NCI-H1105 treated with DMSO at 0.1 percent for 48 hours (cell line): ENCODE data around the gene SPATA32.
A peak's percentile ranks its signal among the peaks of the same experiment; 100 is the strongest.
"Not testable (repeated sequence)": the region's sequence is repeated elsewhere in the genome, so short reads cannot be mapped to it uniquely, and the experiment has no call there.

ENCODE experiments used
- DNase-seq: peaks from one replicate; lab custom pipeline; 2025; lab: John Stamatoyannopoulos, UW

Gene SPATA32

GRCh38 chr17:45261577-45262515, at the start of gene SPATA32:
TSS of gene SPATA32 (minus strand) at chr17:45262094. CDS start at chr17:45262016, 78 bp downstream.
- DNase-seq: peak; percentile 21

GRCh38 chr17:45311401-45311759, 49.5 kb upstream of the SPATA32 start:
- no peak for DNase-seq

GRCh38 chr17:45310380-45311324, 48.8 kb upstream of the SPATA32 start:
- DNase-seq: peak; percentile 11

- DNase-seq: no peak
These were observed 47.5 kb upstream of the SPATA32 start for GRCh38 chr17:45309400-45309799.

- no peak for DNase-seq
These were observed 46.9 kb upstream of the SPATA32 start for GRCh38 chr17:45308840-45309239.

GRCh38 chr17:45308016-45308365, 46.1 kb upstream of the SPATA32 start:
- DNase-seq: no peak

GRCh38 chr17:45307290-45308015, 45.6 kb upstream of the SPATA32 start:
- no peak for DNase-seq

GRCh38 chr17:45306623-45307022, 44.7 kb upstream of the SPATA32 start:
- DNase-seq: no peak

- DNase-seq: no peak
These were observed 44.2 kb upstream of the SPATA32 start for GRCh38 chr17:45306094-45306493.

GRCh38 chr17:45305530-45306087, 43.7 kb upstream of the SPATA32 start:
- no peak for DNase-seq

GRCh38 chr17:45302649-45303173, 40.8 kb upstream of the SPATA32 start:
- DNase-seq: no peak

- DNase-seq: not testable (repeated sequence)
These were observed 40.3 kb upstream of the SPATA32 start for GRCh38 chr17:45302220-45302619.

GRCh38 chr17:45301674-45302073, 39.8 kb upstream of the SPATA32 start:
- DNase-seq: no peak

- no peak for DNase-seq
These were observed 38.3 kb upstream of the SPATA32 start for GRCh38 chr17:45300060-45300751.

- no peak for DNase-seq
These were observed 37.5 kb upstream of the SPATA32 start for GRCh38 chr17:45299361-45299760.

- DNase-seq: no peak
These were observed 36.8 kb upstream of the SPATA32 start for GRCh38 chr17:45298546-45299285.

- DNase-seq: no peak
These were observed 34.9 kb upstream of the SPATA32 start for GRCh38 chr17:45296833-45297124.

- no peak for DNase-seq
These were observed 34.3 kb upstream of the SPATA32 start for GRCh38 chr17:45296003-45296832.

- no peak for DNase-seq
These were observed 32.6 kb upstream of the SPATA32 start for GRCh38 chr17:45294506-45294905.
